Tibial nerve (tissue), 4 donors: Measurements from ENCODE around the gene PPP4R3A.
"Not testable (repeated sequence)": the region's sequence is repeated elsewhere in the genome, so short reads cannot be mapped to it uniquely, and the experiment has no call there.

ENCODE experiments used
- EP300 ChIP-seq, 2 donors: sonication (generic); formaldehyde crosslinking; IDR thresholded peaks; one replicate each; pipeline ENCODE4 v1.6.1; 2017; ENCODE audit warnings: antibody characterized with exemption in 2 of 2, mild to moderate bottlenecking in 1 of 2
- POLR2A ChIP-seq, 2 donors: fragments of 450-650 bp; IDR thresholded peaks; one replicate each; pipeline ENCODE4 v1.6.1; 2017; ENCODE audit warnings: antibody characterized with exemption in 2 of 2, mild to moderate bottlenecking in 2 of 2, moderate library complexity in 2 of 2
- TF ChIP-seq, protein P1 (sequence below), 5 experiments: fragments of 200-600 bp in 3 of 5; fragments of 450-650 bp in 2 of 5; sonication (generic) in 3 of 5; IDR thresholded peaks; one replicate each; pipeline ENCODE4 v1.5.1; 2016 to 2019; ENCODE audit warnings: antibody characterized with exemption in 5 of 5, mild to moderate bottlenecking in 3 of 5, moderate library complexity in 2 of 5

- TF ChIP-seq EP300, POLR2A (IDR thresholded peaks at IDR 0.05): not testable (repeated sequence)
- TF ChIP-seq, protein P1, sequence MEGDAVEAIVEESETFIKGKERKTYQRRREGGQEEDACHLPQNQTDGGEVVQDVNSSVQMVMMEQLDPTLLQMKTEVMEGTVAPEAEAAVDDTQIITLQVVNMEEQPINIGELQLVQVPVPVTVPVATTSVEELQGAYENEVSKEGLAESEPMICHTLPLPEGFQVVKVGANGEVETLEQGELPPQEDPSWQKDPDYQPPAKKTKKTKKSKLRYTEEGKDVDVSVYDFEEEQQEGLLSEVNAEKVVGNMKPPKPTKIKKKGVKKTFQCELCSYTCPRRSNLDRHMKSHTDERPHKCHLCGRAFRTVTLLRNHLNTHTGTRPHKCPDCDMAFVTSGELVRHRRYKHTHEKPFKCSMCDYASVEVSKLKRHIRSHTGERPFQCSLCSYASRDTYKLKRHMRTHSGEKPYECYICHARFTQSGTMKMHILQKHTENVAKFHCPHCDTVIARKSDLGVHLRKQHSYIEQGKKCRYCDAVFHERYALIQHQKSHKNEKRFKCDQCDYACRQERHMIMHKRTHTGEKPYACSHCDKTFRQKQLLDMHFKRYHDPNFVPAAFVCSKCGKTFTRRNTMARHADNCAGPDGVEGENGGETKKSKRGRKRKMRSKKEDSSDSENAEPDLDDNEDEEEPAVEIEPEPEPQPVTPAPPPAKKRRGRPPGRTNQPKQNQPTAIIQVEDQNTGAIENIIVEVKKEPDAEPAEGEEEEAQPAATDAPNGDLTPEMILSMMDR (IDR thresholded peaks at IDR 0.05), result not testable (repeated sequence)
Measured at GRCh38 chr14:91428931-91429330, 81.2 kb downstream of the PPP4R3A start.
